Endothelial cell of hepatic sinusoid (primary cell): Measurements from ENCODE around the gene PCED1B.

Source experiments
- in situ Hi-C: cut with HindIII; loops from 2 replicates; pipeline ENCODE4 v1.10.0; 2017; ENCODE audit warnings: low sequenced_read_pairs

PCED1B gene

DNA sequence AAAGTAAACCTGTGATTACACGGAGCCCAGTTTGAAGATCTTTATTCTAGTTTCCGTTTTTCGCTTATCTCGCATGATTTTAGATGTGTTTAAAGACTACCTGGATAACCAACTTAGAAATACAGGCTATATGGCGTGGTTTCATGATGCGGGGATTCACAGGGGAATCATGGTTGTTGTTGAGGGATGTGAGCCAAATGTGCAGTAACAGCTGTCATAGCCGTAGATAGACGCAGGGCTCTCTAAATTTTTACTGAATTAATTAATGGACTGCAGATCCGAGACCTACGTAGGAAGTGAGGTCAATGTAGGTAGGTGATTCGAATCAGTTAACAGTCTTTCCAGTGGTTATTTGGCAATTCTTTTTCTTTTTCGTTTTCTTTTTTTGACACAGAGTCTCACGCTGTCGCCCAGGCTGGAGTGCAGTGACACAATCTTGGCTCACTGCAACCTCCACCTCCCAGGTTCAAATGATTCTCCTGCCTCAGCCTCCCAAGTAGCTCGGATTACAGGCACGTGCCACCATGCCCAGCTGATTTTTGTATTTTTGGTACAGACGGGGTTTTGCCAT lies 145.2 kb downstream of the PCED1B start:
- in situ Hi-C loops, result no loop called here

DNA sequence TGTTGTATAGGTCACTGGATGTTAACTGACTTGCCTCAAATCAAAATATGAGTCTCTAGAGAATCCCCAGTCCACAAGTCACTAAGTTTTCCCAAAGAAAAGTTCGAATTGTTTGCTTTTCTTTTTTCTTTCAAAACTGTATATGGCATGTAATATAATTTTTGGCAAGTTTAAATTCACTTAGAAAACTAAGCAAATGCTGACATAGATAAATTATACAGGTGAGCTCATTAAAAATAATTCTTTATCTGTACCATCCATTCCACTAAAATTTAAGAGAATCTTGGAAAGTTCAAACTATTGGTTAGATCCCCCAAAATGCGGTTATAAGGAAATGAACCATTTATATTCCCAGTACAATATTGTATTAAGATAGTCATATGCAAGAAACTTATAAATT lies 145.9 kb downstream of the PCED1B start:
- in situ Hi-C loops, result no loop called here

DNA sequence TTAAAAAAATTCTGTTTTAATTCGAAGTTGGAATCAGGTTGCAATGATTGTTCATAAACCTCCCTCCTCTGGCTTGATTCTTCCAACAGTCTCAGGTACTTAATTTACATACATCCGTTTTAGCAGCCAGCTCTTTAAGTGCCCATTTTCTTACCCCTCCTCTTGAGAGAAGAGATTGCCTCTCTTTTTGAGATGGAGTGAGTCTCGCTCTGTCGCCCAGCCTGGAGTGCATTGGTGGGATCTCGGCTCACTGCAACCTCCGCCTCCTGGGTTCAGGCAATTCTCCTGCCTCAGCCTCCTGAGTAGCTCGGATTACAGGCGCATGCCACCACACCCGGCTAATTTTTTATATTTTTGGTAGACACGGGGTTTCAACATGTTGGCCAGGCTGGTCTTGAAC lies 146.8 kb downstream of the PCED1B start:
- in situ Hi-C loops, result no loop called here

DNA sequence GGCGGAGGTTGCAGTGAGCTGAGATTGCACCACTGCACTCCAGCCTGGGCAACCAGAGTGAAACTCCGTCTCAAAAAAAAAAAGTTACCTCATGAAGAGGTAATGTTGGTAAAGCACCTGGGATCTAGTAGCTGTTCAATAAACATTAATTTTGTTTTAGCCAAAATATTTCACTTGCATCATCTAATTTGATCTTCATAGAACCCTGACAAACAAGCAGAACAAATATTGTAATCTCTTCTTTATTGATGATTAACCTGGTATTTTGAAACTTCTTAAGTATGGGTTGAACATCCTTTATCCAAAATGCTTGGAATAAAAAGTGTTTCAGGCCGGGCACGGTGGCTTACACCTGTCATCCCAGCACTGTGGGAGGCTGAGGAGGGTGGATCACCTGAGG lies 149.4 kb downstream of the PCED1B start:
- in situ Hi-C loops, result no loop called here

GRCh38 chr12:47231456-47231855 lies 152.0 kb downstream of the PCED1B start:
- in situ Hi-C loops, result no loop called here

GRCh38 chr12:47234576-47235141 lies 155.2 kb downstream of the PCED1B start:
- in situ Hi-C loops, result no loop called here

DNA sequence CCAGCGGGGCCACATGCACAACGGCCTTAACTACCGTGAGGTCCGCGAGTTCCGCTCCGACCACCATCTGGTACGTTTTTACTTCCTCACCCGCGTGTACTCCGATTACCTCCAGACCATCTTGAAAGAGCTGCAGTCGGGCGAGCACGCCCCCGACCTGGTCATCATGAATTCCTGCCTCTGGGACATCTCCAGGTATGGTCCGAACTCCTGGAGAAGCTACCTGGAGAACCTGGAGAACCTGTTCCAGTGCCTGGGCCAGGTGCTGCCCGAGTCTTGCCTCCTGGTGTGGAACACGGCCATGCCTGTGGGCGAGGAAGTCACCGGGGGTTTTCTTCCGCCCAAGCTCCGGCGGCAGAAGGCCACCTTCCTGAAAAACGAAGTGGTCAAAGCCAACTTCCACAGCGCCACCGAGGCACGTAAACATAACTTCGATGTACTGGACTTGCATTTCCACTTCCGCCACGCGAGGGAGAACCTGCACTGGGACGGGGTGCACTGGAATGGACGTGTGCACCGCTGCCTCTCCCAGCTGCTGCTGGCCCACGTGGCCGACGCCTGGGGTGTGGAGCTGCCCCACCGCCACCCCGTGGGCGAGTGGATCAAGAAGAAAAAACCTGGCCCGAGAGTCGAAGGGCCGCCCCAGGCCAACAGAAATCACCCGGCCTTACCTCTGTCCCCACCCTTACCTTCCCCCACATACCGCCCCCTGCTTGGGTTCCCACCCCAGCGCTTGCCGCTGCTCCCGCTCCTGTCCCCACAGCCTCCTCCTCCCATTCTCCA lies 156.0 kb downstream of the PCED1B start:
- in situ Hi-C loops, result no loop called here

- in situ Hi-C loops, result no loop called here
Measured at GRCh38 chr12:47236109-47236714, 156.8 kb downstream of the PCED1B start.

- in situ Hi-C loops, result no loop called here
Measured at GRCh38 chr12:47237751-47238211, 158.4 kb downstream of the PCED1B start.

DNA sequence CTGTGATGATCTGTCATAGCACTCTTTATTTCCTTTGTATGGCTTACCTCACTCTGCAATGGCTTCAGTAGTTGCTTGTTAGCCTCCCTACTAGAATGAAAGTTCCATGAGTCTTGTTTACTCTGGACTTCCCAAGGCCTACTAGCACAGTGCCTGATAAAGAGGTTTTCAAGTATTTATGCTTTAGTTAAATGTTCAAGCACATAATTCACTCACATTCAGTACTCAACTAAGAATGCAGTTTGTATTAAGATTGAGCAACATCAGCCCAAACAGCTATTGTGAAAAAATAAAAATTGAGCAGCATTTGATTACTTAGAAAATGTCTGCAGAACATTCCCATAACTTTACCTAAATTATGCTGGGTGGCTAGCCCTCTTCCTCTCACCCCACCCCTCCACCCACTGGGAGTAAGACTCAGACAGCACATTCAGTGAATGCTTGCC lies 159.3 kb downstream of the PCED1B start:
- in situ Hi-C loops, result no loop called here

DNA sequence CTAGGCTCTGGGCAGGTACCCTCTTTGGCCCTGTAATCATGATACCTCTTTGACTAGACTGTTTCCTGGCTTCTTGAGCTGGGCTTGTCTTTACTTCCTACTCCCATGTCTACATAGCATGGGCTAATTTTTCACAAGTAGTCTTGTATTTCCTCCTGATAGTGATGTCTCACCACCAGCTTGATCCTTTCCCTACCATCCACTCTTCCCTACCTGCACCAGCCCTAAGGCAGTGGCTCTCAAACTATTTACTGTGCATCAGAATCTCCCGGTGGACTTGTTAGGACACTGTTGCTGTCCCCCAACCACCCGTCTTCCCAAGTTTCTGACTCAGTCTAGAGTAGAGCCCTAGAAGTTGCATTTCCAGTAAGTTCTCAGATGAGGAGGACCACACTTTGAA lies 163.0 kb downstream of the PCED1B start:
- in situ Hi-C loops, result no loop called here

DNA sequence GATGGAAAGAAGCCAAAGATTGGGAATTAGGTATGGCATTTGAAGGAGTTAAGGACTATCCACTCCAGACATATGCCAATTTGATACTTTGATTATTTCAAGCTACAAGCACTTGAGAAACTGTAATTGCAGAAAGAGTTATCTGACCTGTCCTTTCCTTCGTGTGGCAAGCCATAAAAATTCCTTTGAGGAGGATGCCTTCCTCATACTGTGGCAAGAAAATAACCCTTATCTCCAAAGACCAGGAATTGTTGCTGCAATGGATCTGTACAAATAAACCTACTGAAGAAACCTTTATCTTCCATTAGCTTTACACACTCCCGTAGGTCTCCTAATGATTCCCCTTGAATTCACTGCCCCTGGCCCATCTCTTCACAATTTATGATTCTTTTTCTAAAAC lies 165.4 kb downstream of the PCED1B start:
- in situ Hi-C loops, result no loop called here

DNA sequence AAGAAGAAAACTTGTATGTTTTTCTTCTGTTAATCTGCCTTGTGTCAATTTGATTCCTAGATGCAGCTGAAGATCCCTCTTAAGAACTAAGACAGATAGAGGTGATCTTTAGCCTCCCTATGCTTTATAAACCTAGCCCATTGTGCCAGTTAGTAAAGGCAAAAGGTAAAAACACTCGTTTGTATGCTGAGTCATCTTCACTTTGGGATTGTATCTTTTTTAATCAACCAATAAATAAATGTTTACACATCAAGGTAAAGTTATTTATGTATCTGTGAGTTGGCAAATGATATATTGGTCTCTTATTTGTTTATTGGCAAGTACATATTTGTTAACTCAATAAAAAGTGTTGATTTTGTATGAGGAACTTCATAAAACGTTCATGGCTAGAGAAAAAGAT lies 166.2 kb downstream of the PCED1B start:
- in situ Hi-C loops, result no loop called here

DNA sequence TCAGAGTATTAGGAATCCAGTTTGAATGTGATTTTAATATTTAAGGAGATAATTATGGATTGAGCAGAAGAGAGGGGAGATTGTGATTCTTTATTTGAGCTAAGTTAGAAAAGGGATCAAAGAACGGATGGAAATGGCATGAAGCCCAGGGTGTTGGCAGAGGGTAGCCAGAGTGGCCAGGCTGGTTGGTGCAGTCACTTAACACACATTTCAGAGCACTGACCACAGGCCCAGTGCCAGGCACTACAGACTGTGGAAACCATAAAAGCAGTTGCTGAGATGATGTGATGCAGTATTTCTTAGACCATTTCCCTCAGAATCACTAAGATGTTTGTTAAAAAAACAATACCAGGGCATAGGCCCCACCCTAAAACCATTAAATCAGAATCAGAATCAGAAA lies 168.0 kb downstream of the PCED1B start:
- in situ Hi-C loops, result no loop called here

DNA sequence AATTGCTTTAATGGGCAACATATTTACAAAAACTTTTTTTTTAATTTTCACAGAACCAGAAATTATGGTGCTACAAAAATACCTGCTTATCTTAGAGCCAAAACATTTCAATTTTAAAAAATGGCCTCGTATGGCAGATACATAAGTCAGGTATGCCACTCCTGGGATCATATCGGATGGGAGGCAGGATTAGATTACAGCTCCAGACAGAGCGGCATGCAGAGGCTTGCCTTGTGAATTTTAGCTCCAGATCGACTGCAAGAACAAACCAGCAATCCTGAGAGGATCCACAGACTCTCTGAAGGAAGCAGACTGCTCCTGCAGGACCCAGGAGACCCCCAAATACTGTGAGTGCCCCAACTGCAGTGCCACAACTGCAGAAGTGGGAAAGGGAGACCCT lies 169.7 kb downstream of the PCED1B start:
- in situ Hi-C loops, result no loop called here

- in situ Hi-C loops, result no loop called here
Measured at GRCh38 chr12:47249719-47250357, 170.4 kb downstream of the PCED1B start.

GRCh38 chr12:47251919-47252318 lies 172.5 kb downstream of the PCED1B start:
- in situ Hi-C loops, result no loop called here

DNA sequence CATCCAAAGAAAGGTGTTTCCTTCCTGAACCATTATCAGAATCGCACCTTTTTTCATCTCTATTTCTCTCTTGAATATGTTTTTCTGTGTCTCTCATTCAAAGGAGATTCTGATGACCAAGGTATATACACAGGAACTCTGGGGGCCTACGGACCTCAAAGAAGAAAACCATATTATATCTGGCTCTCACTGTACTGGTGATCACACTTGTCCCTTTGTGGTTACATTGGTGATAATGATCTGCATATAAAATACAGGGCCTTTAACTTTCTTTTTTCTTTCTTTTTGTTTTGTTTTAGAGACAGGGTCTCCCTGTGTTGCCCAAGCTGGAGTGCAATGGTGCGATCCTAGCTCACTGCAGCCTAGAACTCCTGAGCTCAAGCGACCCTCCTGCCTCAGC lies 185.5 kb downstream of the PCED1B start:
- in situ Hi-C loops, result no loop called here

DNA sequence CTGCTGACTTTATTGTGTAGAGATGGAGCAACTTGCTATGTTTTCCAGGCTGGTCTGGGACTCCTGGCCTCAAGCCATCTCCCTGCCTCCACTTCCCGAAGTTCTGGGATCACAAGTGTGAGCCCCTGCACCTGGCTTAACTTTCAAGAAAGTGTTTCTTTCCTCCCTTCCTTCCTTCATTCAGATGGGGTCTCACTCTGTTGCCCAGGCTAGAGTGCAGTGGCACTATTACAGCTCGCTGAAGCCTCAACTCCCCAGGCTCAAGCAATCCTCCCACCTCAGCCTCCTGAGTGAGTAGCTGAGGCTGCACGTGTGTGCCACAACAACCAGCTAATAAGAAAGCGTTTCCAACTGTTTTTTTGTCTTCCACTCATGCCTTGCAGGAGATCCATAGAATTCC lies 186.0 kb downstream of the PCED1B start:
- in situ Hi-C loops, result no loop called here

- in situ Hi-C loops, result no loop called here
Measured at GRCh38 chr12:47267571-47267970, 188.2 kb downstream of the PCED1B start.
